ENCODE results near the gene FBLN7.

Gene FBLN7

DNA sequence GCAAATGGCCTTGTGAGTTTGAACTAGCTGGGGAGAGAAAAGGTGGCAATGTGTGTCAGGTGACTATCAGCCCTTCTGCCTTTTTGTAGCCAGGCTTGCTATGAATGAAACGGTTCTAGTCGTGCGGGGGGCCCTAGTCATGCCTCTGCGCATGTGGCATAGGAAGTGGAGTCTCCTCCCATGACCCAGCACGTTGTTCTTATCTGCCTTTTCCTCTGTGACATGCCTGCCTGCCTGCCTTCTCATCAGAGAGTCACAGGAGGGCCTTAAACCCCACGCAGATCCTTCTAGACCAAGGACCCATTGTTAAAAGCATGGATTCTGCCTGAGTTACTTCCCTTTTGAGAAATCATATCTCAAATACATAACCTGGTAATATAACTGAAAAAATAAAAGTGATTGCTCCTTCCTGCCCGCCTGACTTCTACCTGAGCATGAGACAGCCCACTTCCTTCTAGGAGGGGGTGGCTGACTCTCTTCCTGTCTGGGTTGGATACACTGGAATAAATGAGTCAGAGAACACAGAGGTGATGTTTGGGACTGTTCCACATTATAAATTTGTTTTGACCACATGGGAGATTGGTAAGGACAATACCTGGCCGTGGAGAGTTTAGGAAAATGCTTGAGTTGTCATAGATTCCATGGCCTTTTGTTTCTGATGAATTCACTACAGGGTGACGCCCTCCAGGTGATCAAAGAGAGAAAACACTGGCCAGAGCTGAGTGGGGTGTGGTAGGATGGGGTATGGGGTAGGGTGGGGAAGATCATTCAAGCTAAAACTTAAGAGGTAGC, 49.8 kb downstream of the FBLN7 start:
- Histone ChIP-seq H3K36me3 (ENCODE audit: insufficient read depth, low read length) (no peaks in the 10 kb centered on the region), H3K27ac (ENCODE audit: low read depth, low read length) (no peak overlapping the region), H3K9me3 (ENCODE audit: insufficient read depth, low read depth, low read length) (no peaks in the 10 kb centered on the region), H3K4me3 (ENCODE audit: low read length) (no peak overlapping the region), H3K27me3 (ENCODE audit: insufficient read depth, low read length) (no peaks in the 10 kb centered on the region), H3K4me1 (ENCODE audit: insufficient read depth, low read length) (no peaks in the 10 kb centered on the region), H3K9ac (ENCODE audit: low read depth, low read length) (no peak overlapping the region)
- 84% methylated on average over 9 of the region's 9 CpGs for WGBS

DNA sequence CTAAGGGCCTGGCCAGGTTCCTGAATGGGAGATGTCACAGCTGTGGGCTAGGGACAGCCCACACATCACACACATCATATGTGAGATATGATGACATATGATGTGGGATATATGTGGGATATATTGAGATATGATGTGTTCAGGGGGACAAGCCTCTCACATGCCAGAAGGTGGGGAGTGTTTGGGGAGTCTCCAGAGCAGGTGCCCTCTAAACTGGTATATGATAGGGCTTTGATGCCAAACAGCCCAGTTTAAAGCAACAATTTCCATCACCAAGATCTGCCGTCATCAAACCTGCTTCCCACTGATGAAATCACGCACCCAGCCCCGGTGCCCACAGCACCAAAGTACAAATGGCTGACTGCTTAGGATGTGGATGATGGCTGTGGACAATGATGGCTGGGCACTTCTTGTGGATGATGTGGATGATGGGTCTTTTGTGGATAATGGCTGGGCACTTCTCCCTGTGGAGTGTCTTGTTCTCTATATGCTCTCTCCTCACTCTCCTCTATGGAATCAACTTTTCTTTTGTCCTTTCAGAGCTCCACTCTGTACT, 50.9 kb downstream of the FBLN7 start:
- Histone ChIP-seq H3K27ac (ENCODE audit: low read depth, low read length) (no peak overlapping the region), H3K4me1 (ENCODE audit: insufficient read depth, low read length) (no peaks in the 10 kb centered on the region), H3K9ac (ENCODE audit: low read depth, low read length) (no peak overlapping the region), H3K27me3 (ENCODE audit: insufficient read depth, low read length) (no peaks in the 10 kb centered on the region), H3K36me3 (ENCODE audit: insufficient read depth, low read length) (no peaks in the 10 kb centered on the region), H3K4me3 (ENCODE audit: low read length) (no peak overlapping the region), H3K9me3 (ENCODE audit: insufficient read depth, low read depth, low read length) (no peaks in the 10 kb centered on the region)
- WGBS = 99% methylated on average over 3 of the region's 3 CpGs

DNA sequence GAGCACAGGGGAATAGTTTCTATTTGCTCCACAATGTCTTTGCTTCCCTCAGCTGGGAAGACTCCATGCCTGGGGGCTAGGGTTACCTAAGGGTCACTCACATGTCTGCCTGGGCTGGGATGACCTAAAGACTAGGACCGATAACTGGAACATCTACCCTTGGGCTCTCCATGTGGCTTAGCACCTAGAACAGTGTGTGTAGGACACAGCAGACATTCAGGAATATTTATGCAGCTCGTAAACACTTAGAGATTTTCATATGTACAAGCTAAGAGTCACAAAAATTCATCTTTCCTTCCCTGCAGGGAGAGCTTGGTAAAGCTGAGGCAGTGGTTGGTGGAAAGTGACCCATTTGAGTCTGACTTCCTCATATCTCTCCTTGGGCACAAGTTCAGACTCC, 55.8 kb downstream of the FBLN7 start:
- Histone ChIP-seq H3K9me3 (ENCODE audit: insufficient read depth, low read depth, low read length) (no peaks in the 10 kb centered on the region), H3K4me3 (ENCODE audit: low read length) (no peak overlapping the region), H3K4me1 (ENCODE audit: insufficient read depth, low read length) (no peaks in the 10 kb centered on the region), H3K36me3 (ENCODE audit: insufficient read depth, low read length) (no peaks in the 10 kb centered on the region), H3K27ac (ENCODE audit: low read depth, low read length) (no peak overlapping the region), H3K27me3 (ENCODE audit: insufficient read depth, low read length) (no peaks in the 10 kb centered on the region), H3K9ac (ENCODE audit: low read depth, low read length) (no peak overlapping the region)
- 99% methylated on average over 2 of the region's 2 CpGs for WGBS

DNA sequence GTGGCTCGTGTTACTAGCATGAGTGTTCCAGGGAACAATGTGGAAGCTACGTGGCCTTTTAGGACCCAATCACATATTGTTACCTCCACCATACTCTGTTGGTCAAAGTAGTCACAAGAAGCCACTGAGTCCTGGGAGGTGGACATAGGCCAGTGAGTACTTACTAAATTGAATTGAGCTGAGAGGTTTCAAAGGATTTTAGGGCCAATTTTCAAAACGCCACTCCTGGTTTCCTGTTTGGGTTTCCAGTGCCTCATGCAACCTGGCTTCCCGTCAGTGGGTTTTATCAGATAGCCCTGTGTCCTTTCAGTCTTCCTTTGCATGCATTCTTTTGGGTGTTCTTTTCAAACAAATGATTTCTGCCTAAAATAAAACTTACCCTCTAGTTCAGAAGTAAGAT, 56.3 kb downstream of the FBLN7 start:
- 86% methylated on average over 4 of the region's 4 CpGs for WGBS
- H3K36me3 ChIP-seq (ENCODE audit: insufficient read depth, low read length) = no peaks in the 10 kb centered on the region

DNA sequence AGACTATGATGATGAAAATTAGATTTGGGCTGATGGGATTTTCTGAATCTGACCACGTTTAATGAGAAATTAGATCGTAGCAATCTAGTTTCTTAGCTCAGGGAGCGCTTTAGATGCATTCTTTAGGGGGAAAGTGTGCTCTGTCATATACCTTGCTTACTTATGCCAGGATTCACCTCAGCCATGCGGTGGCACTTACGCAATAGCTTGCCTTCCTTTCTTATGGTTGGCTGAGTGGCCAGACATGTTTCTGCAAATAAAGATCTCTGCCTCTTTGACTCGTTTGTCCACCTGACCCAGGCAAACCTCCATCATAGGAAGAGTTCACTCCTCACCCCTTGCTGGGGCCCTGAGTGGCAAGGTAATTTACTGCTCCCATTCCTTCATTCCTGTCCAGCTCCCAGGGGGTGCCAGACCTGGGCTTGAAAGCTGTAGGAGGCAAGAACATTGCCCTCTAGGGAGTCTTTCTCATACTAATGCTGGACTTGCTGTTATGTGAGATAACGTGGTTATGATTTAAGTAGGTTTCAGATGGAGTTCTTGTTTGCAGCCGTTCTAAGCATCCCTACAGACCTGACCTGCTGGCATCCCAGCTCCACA, 57.1 kb downstream of the FBLN7 start:
- Histone ChIP-seq H3K27me3 (ENCODE audit: insufficient read depth, low read length) (no peaks in the 10 kb centered on the region), H3K36me3 (ENCODE audit: insufficient read depth, low read length) (no peaks in the 10 kb centered on the region), H3K9ac (ENCODE audit: low read depth, low read length) (no peak overlapping the region), H3K27ac (ENCODE audit: low read depth, low read length) (no peak overlapping the region), H3K9me3 (ENCODE audit: insufficient read depth, low read depth, low read length) (no peaks in the 10 kb centered on the region), H3K4me1 (ENCODE audit: insufficient read depth, low read length) (no peaks in the 10 kb centered on the region), H3K4me3 (ENCODE audit: low read length) (no peak overlapping the region)
- WGBS = 84% methylated on average over 8 of the region's 8 CpGs

More for the DNA sequence above, 56.3 kb downstream of the FBLN7 start:
- Histone ChIP-seq H3K9ac (ENCODE audit: low read depth, low read length) (no peak overlapping the region), H3K27me3 (ENCODE audit: insufficient read depth, low read length) (no peaks in the 10 kb centered on the region), H3K9me3 (ENCODE audit: insufficient read depth, low read depth, low read length) (no peaks in the 10 kb centered on the region), H3K4me1 (ENCODE audit: insufficient read depth, low read length) (no peaks in the 10 kb centered on the region), H3K4me3 (ENCODE audit: low read length) (no peak overlapping the region), H3K27ac (ENCODE audit: low read depth, low read length) (no peak overlapping the region)

DNA sequence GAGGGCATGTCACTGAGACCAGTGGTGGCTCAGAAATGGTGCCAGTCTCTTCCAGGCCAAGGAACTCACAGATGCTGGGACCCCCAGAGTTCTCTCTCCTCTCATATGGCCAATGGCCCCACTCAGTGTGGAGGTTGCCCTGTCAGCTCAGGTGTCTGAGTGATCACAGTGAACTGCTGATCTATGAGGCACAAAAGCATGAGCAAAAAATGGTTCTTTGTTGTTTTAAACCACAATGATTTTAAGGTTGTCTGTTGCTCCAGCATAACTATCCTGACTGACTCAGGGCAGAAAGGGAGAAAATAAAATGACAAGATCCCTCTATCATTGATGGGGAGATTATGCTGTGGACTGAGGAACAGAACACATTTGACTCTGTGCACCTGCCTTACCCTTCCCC, 57.8 kb downstream of the FBLN7 start:
- H3K4me3 ChIP-seq (ENCODE audit: low read length) = no peak overlapping the region
- H3K27me3 ChIP-seq (ENCODE audit: insufficient read depth, low read length) = no peaks in the 10 kb centered on the region
- H3K27ac ChIP-seq (ENCODE audit: low read depth, low read length) = no peak overlapping the region
- no peaks in the 10 kb centered on the region for H3K4me1 ChIP-seq (ENCODE audit: insufficient read depth, low read length)
- H3K9me3 ChIP-seq (ENCODE audit: insufficient read depth, low read depth, low read length) = no peaks in the 10 kb centered on the region
- H3K36me3 ChIP-seq (ENCODE audit: insufficient read depth, low read length) = no peaks in the 10 kb centered on the region
- H3K9ac ChIP-seq (ENCODE audit: low read depth, low read length) = no peak overlapping the region

DNA sequence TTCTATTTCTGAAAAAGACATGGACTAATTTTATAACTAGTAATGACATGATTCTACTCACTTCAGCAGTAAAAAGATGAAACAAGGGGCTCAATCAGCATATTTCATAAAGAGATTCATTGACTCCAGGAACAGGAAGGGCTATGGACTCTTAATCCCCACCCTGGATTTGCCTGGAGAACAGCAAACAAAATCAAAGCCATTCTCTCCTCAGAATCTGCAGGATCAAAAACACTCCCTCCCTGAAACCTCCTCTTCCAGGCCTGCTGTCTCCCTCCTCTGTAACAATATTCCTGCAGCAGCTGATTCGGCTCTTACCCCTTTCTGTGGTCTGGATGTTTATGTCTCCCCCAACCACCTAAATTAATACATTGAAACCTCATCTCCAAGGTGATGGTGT, 59.7 kb downstream of the FBLN7 start:
- Histone ChIP-seq H3K9ac (ENCODE audit: low read depth, low read length) (no peak overlapping the region), H3K27me3 (ENCODE audit: insufficient read depth, low read length) (no peaks in the 10 kb centered on the region), H3K4me1 (ENCODE audit: insufficient read depth, low read length) (no peaks in the 10 kb centered on the region), H3K4me3 (ENCODE audit: low read length) (no peak overlapping the region), H3K9me3 (ENCODE audit: insufficient read depth, low read depth, low read length) (peaks cover 4% of the 10 kb centered on the region; the same call in 1 of the 2 replicates), H3K27ac (ENCODE audit: low read depth, low read length) (no peak overlapping the region), H3K36me3 (ENCODE audit: insufficient read depth, low read length) (no peaks in the 10 kb centered on the region)
- 100% methylated on average over 1 of the region's 1 CpG for WGBS

DNA sequence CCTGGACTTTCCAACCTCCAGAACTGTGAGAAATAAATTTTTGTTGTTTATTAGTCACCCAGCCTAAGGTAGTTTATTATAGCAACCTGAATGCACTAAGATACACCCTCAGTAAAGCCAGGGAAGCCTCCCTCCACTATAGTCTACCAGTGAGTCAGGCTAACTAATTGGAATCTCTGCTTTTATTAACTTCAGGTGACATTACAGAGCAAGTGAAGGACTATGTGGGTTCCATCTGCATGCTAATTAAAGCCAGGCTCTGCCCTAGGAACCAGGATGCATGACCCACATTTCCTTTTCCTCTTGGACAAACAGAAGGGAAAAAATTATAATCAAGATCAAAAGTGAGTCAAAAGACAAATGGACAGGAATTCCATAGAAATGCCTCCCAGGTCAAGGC, 60.6 kb downstream of the FBLN7 start:
- Histone ChIP-seq H3K27ac (ENCODE audit: low read depth, low read length) (no peak overlapping the region), H3K4me1 (ENCODE audit: insufficient read depth, low read length) (no peaks in the 10 kb centered on the region), H3K9ac (ENCODE audit: low read depth, low read length) (no peak overlapping the region), H3K4me3 (ENCODE audit: low read length) (no peak overlapping the region), H3K9me3 (ENCODE audit: insufficient read depth, low read depth, low read length) (peaks cover 11% of the 10 kb centered on the region; the same call in 1 of the 2 replicates), H3K27me3 (ENCODE audit: insufficient read depth, low read length) (no peaks in the 10 kb centered on the region), H3K36me3 (ENCODE audit: insufficient read depth, low read length) (no peaks in the 10 kb centered on the region)

DNA sequence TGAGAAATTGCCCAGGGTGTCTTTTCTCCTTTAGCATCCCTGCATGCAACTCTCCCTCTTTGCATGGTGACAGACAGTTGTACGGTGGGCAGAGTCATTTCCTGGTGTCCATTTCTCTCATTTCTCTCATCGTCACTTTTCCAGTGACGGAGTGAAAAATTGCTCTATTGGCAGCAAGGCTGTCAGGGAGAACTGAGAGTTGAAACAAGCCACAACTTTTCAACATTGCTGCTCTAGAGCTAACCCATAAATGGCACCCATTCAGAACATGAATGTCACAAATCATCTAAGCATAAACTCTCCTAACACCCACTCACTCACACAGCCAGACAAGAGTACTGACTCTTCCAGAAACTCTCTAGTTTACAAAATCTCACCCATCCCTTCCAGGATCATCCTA, 61.0 kb downstream of the FBLN7 start:
- Histone ChIP-seq H3K27ac (ENCODE audit: low read depth, low read length) (no peak overlapping the region), H3K4me1 (ENCODE audit: insufficient read depth, low read length) (no peaks in the 10 kb centered on the region), H3K27me3 (ENCODE audit: insufficient read depth, low read length) (no peaks in the 10 kb centered on the region), H3K36me3 (ENCODE audit: insufficient read depth, low read length) (no peaks in the 10 kb centered on the region), H3K9ac (ENCODE audit: low read depth, low read length) (no peak overlapping the region), H3K4me3 (ENCODE audit: low read length) (no peak overlapping the region), H3K9me3 (ENCODE audit: insufficient read depth, low read depth, low read length) (peaks cover 15% of the 10 kb centered on the region)
- 93% methylated on average over 3 of the region's 3 CpGs for WGBS

DNA sequence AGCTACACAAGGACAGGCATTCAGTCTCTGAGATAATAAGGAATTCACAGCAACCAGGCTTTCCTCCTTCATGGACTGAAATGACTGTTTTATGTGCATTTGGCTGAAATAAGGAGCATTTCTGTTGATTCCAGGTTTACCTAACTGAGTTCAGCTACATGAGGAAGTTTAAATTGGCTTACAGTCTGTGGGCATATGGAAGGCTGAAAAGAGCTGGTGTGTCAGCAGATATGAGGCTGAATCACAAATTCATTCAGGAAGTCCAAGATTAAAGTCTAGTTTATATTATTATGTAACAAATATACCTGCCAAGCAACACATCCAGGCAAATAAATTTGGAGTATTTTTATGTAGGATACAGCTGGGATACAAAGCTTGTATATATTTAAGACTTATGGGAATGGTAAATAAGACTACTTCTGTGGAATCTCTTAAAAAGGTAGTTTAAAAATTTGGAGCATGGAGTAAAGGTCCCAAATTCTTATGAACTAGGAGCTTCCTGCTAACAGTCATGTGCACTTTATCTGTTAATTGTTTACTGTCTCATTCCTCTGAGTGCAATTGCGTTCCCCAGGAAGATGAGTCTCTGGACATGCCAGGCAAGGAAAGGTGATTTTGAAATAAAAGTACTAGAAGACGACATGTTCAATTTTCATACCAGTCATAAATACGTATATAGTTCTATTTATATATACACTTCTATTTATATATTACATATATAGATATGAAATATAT, 63.7 kb downstream of the FBLN7 start:
- Histone ChIP-seq H3K9ac (ENCODE audit: low read depth, low read length) (no peak overlapping the region), H3K27me3 (ENCODE audit: insufficient read depth, low read length) (no peaks in the 10 kb centered on the region), H3K36me3 (ENCODE audit: insufficient read depth, low read length) (no peaks in the 10 kb centered on the region), H3K9me3 (ENCODE audit: insufficient read depth, low read depth, low read length) (peaks cover 25% of the 10 kb centered on the region), H3K4me1 (ENCODE audit: insufficient read depth, low read length) (no peaks in the 10 kb centered on the region), H3K4me3 (ENCODE audit: low read length) (no peak overlapping the region), H3K27ac (ENCODE audit: low read depth, low read length) (no peak overlapping the region)
- WGBS = 87% methylated on average over 1 of the region's 3 CpGs

DNA sequence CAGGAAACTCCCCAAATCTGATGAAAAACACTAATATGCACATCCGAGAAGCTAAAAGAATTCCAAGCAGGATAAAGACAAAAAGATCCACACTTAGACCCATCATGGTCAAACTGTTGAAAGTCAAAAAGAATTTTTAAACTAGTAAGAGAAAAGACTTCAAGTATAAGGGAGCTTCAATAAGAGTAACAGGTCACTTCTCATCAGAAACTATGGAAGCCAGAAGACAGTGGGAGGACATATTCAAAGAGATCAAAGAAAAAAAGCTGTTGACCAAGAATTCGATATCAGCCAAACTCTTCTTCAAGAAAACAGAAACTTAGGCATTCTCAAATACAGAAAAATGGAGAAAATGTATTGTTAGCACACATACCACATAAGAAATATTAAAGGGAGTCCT, 66.2 kb downstream of the FBLN7 start:
- no peaks in the 10 kb centered on the region for H3K36me3 ChIP-seq (ENCODE audit: insufficient read depth, low read length)
- H3K4me1 ChIP-seq (ENCODE audit: insufficient read depth, low read length) = no peaks in the 10 kb centered on the region
- H3K9me3 ChIP-seq (ENCODE audit: insufficient read depth, low read depth, low read length) = peaks cover 25% of the 10 kb centered on the region
- WGBS = no CpG with 5 or more reads among the region's 2 CpGs
- H3K4me3 ChIP-seq (ENCODE audit: low read length) = no peak overlapping the region
- no peaks in the 10 kb centered on the region for H3K27me3 ChIP-seq (ENCODE audit: insufficient read depth, low read length)
- no peak overlapping the region for H3K27ac ChIP-seq (ENCODE audit: low read depth, low read length)
- no peak overlapping the region for H3K9ac ChIP-seq (ENCODE audit: low read depth, low read length)

Data from HUES64 (cell line).